Measurements from ENCODE around the gene AGBL4.

The AGBL4 gene

DNA sequence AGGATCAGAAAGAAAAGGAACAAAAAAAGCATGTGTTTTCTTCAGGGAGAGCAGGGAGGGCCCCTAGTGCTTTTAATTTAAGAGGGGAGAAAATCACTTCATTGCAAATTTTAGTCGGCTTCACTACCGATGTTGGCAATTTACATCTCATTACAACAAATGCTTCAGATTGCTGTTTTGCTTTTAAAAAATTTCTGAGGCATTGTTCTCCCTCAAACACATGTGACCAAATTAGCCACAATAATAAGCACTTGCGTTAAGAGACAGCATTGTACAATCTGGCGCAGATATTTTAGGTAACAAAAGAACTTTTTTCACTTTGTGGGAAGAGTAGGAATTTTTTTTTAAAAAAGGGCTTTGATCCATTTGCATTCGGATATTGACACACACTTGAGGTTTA, 1276.8 kb downstream of the AGBL4 start:
- H3K27ac ChIP-seq (ENCODE audit: extremely low read depth, low read depth, low read length) = no peak overlapping the region
- POLR2A ChIA-PET = no interaction called here
- H3K36me3 ChIP-seq (ENCODE audit: control insufficient read depth in 2 of 2, insufficient read depth in 1 of 2, low read length in 2 of 2) = peaks cover 0 to 5% of the 10 kb centered on the region in 2 experiments; a peak in 1 of 3 replicates
- TF ChIP-seq ZNF416 (tag by site-specific recombination; IDR thresholded peaks at IDR 0.05) = no peak
- TF ChIP-seq GLIS1 (tag by site-specific recombination; IDR thresholded peaks at IDR 0.05) = no peak
- no peak for TF ChIP-seq ZNF248 (tag by site-specific recombination; IDR thresholded peaks at IDR 0.05)
- TF ChIP-seq, protein P1, sequence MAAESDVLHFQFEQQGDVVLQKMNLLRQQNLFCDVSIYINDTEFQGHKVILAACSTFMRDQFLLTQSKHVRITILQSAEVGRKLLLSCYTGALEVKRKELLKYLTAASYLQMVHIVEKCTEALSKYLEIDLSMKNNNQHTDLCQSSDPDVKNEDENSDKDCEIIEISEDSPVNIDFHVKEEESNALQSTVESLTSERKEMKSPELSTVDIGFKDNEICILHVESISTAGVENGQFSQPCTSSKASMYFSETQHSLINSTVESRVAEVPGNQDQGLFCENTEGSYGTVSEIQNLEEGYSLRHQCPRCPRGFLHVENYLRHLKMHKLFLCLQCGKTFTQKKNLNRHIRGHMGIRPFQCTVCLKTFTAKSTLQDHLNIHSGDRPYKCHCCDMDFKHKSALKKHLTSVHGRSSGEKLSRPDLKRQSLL (tag by site-specific recombination; IDR thresholded peaks at IDR 0.05) = no peak
- no peak for TF ChIP-seq HOXD13 (CRISPR knock-in tag; IDR thresholded peaks at IDR 0.05; ENCODE audit: borderline replicate concordance)
- TF ChIP-seq ZNF423 (tag by site-specific recombination; IDR thresholded peaks at IDR 0.05) = no peak
- no peak for TF ChIP-seq ZNF274 (IDR thresholded peaks at IDR 0.05; ENCODE audit: low read length)
- TF ChIP-seq ZNF274 (tag by site-specific recombination; IDR thresholded peaks at IDR 0.05; ENCODE audit: borderline replicate concordance) = no peak
- no peak for TF ChIP-seq KLF8 (tag by site-specific recombination; IDR thresholded peaks at IDR 0.05)
- no peak for TF ChIP-seq GLI2 (tag by site-specific recombination; IDR thresholded peaks at IDR 0.05; ENCODE audit: borderline replicate concordance, low read depth)
- TF ChIP-seq KLF1 (tag by site-specific recombination; IDR thresholded peaks at IDR 0.05) = no peak
- no peak for TF ChIP-seq ZNF610 (tag by site-specific recombination; IDR thresholded peaks at IDR 0.05; ENCODE audit: borderline replicate concordance)
- TF ChIP-seq ZNF777 (tag by site-specific recombination; IDR thresholded peaks at IDR 0.05; ENCODE audit: borderline replicate concordance) = no peak
- TF ChIP-seq ZNF223 (tag by site-specific recombination; IDR thresholded peaks at IDR 0.05) = no peak
- no peak for TF ChIP-seq SP7 (tag by site-specific recombination; IDR thresholded peaks at IDR 0.05)
- H3K4me1 ChIP-seq (ENCODE audit: control insufficient read depth, insufficient read depth, low read length) = no peaks in the 10 kb centered on the region
- CTCF ChIA-PET = no interaction called here
- no peak overlapping the region for H3K4me3 ChIP-seq (ENCODE audit: low read depth, low read length)
- no peaks in the 10 kb centered on the region for H3K9me3 ChIP-seq (ENCODE audit: control insufficient read depth, insufficient read depth, low read depth, low read length)

DNA sequence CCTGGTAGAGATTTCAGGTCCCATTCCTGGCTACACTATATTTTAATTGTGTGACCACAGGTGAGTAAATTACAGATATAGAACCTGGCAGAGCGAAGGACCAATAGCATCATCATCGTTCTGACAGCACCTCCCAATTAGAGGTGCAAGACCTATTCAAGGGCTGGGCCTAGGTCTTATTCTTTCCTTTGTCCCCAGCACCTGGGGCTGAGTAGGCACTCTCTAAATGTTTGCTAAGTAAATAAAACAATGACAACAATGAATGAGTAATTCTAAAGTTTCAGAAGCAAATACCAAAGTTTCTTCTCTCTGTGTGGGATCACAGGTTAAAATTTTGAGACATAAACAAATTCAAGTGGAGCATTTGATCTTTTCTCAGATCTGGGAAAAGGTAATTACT, 1279.7 kb downstream of the AGBL4 start:
- POLR2A ChIA-PET = no interaction called here
- peaks cover 0 to 11% of the 10 kb centered on the region in 2 experiments; a peak in 1 of 3 replicates for H3K36me3 ChIP-seq (ENCODE audit: control insufficient read depth in 2 of 2, insufficient read depth in 1 of 2, low read length in 2 of 2)
- H3K4me1 ChIP-seq (ENCODE audit: control insufficient read depth, insufficient read depth, low read length) = no peaks in the 10 kb centered on the region
- no peak overlapping the region for H3K4me3 ChIP-seq (ENCODE audit: low read depth, low read length)
- CTCF ChIA-PET = interaction anchor here (1.2 kb wide), 1 partner anchor 213 kb away, joined by 3 read pairs; no protein-coding TSS in a partner anchor
- TF ChIP-seq, protein P2, sequence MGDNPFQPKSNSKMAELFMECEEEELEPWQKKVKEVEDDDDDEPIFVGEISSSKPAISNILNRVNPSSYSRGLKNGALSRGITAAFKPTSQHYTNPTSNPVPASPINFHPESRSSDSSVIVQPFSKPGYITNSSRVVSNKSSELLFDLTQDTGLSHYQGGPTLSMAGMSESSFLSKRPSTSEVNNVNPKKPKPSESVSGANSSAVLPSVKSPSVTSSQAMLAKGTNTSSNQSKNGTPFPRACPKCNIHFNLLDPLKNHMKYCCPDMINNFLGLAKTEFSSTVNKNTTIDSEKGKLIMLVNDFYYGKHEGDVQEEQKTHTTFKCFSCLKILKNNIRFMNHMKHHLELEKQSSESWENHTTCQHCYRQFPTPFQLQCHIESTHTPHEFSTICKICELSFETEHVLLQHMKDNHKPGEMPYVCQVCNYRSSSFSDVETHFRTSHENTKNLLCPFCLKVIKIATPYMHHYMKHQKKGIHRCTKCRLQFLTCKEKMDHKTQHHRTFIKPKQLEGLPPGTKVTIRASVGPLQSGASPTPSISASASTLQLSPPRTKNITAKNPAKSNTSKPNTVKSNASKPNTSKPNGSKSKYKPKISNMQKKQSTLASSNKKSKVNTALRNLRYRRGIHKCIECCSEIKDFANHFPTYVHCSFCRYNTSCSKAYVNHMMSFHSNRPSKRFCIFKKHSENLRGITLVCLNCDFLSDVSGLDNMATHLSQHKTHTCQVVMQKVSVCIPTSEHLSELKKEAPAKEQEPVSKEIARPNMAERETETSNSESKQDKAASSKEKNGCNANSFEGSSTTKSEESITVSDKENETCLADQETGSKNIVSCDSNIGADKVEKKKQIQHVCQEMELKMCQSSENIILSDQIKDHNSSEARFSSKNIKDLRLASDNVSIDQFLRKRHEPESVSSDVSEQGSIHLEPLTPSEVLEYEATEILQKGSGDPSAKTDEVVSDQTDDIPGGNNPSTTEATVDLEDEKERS (tag by site-specific recombination; IDR thresholded peaks at IDR 0.05) = no peak
- TF ChIP-seq ZNF623 (tag by site-specific recombination; IDR thresholded peaks at IDR 0.05) (no peak), ZNF239 (tag by site-specific recombination; IDR thresholded peaks at IDR 0.05) (no peak), ZNF747 (tag by site-specific recombination; IDR thresholded peaks at IDR 0.05) (no peak), ZNF629 (tag by site-specific recombination; IDR thresholded peaks at IDR 0.05) (no peak), ZBTB8A (tag by site-specific recombination; IDR thresholded peaks at IDR 0.05) (no peak), ZNF121 (tag by site-specific recombination; IDR thresholded peaks at IDR 0.05) (no peak), ZNF16 (tag by site-specific recombination; IDR thresholded peaks at IDR 0.05; ENCODE audit: low read depth) (no peak), GFI1B (tag by site-specific recombination; IDR thresholded peaks at IDR 0.05) (no peak), ZNF664 (tag by site-specific recombination; IDR thresholded peaks at IDR 0.05) (no peak), ZNF366 (tag by site-specific recombination; conservative IDR thresholded peaks at IDR 0.05) (no peak), ZNF202 (tag by site-specific recombination; IDR thresholded peaks at IDR 0.05; ENCODE audit: borderline replicate concordance) (no peak), ZNF146 (tag by site-specific recombination; IDR thresholded peaks at IDR 0.05) (no peak), ZNF521 (tag by site-specific recombination; IDR thresholded peaks at IDR 0.05) (no peak)
- TF ChIP-seq, protein P3, sequence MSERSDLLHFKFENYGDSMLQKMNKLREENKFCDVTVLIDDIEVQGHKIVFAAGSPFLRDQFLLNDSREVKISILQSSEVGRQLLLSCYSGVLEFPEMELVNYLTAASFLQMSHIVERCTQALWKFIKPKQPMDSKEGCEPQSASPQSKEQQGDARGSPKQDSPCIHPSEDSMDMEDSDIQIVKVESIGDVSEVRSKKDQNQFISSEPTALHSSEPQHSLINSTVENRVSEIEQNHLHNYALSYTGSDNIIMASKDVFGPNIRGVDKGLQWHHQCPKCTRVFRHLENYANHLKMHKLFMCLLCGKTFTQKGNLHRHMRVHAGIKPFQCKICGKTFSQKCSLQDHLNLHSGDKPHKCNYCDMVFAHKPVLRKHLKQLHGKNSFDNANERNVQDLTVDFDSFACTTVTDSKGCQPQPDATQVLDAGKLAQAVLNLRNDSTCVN (tag by site-specific recombination; optimal IDR thresholded peaks at IDR 0.05) = no peak
- H3K27ac ChIP-seq (ENCODE audit: extremely low read depth, low read depth, low read length) = no peak overlapping the region
- H3K9me3 ChIP-seq (ENCODE audit: control insufficient read depth, insufficient read depth, low read depth, low read length) = no peaks in the 10 kb centered on the region

Data from HEK293 (cell line).